Esophagus (tissue), 2 donors: ENCODE results near the gene KCNMA1. TPM values are rescaled to one million over a fixed set of nuclear protein-coding genes. Genes with fewer than 3 reads are reported as not detected.

Source experiments
- H3K27ac ChIP-seq, 2 donors: one replicate each; pipeline ENCODE4 v1.5.1; 2013; ENCODE audit warnings: low read depth in 2 of 2, mild to moderate bottlenecking in 2 of 2, inconsistent platforms in 1 of 2, low read length in 1 of 2, moderate library complexity in 1 of 2
- H3K27me3 ChIP-seq, 2 donors: one replicate each; pipeline ENCODE4 v1.6.1; 2013; ENCODE audit warnings: low read length in 2 of 2, control low read depth in 1 of 2, mild to moderate bottlenecking in 1 of 2; ENCODE audit not compliant: insufficient read depth in 2 of 2, control insufficient read depth in 1 of 2
- H3K36me3 ChIP-seq, 2 donors: one replicate each; pipeline ENCODE4 v1.6.1; 2013; ENCODE audit warnings: low read length in 1 of 2; ENCODE audit not compliant: control insufficient read depth in 2 of 2, insufficient read depth in 2 of 2
- H3K4me1 ChIP-seq, 2 donors: one replicate each; pipeline ENCODE4 v1.6.1; 2013; ENCODE audit warnings: low read length in 1 of 2; ENCODE audit not compliant: control insufficient read depth in 2 of 2, insufficient read depth in 2 of 2
- H3K4me3 ChIP-seq, 2 donors: one replicate each; pipeline ENCODE4 v1.5.1; 2013; ENCODE audit warnings: low read length in 2 of 2, mild to moderate bottlenecking in 2 of 2, low read depth in 1 of 2, moderate library complexity in 1 of 2
- H3K9me3 ChIP-seq, 2 donors: one replicate each; pipeline ENCODE4 v1.6.1; 2013; ENCODE audit warnings: mild to moderate bottlenecking in 2 of 2, low read depth in 1 of 2, low read length in 1 of 2, moderate library complexity in 1 of 2; ENCODE audit not compliant: control insufficient read depth in 2 of 2, insufficient read depth in 1 of 2
- WGBS, 2 donors: extraction: QIAGEN DNeasy Blood & Tissue Kit; methylation state at CpG; one replicate each; pipeline ENCODE4 v1.1.7; 2013; 5-methylcytosine and 5-hydroxymethylcytosine counted together
- polyA plus RNA-seq, 2 donors: library from polyadenylated mRNA; stranded (reverse); fragments of 200-250 nt; gene quantifications; one replicate each; pipeline ENCODE4 v1.2.3, GENCODE V29; 2013
- donor health status: healthy with polysubstance abuse.
- donor health status: Bipolar disorder and iron deficiency.

KCNMA1 gene
- polyA plus RNA-seq, 2 donors = 8.4 to 11.2 TPM

DNA sequence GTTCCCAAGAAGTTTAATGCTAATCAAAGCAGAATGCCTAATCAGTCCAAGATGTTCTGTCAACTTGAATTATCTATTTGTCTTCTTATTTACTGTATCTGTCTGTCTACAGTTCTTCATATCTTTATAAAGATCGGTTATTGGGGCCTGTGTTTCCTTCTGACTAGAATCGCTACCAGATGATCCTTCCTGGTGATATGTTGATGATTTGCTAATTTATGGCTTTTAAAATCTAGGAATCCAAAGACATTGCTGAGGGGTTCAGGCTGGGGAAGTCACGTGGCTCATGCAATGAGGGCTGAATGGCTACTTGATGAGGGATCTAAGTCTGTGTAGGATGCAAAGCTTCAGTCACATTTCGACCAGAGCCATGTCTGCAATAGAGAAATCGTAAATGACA lies 536.3 kb downstream of the KCNMA1 start:
- no peak overlapping the region for H3K27ac ChIP-seq
- peaks cover 0 to 1% of the 10 kb centered on the region in 2 donors for H3K9me3 ChIP-seq
- H3K4me1 ChIP-seq = peaks cover 0 to 2% of the 10 kb centered on the region in 2 donors
- H3K4me3 ChIP-seq = no peak overlapping the region
- 84 to 87% methylated on average over 5 of the region's 5 CpGs for WGBS, 2 donors
- no peaks in the 10 kb centered on the region for H3K36me3 ChIP-seq
- H3K27me3 ChIP-seq = no peaks in the 10 kb centered on the region

DNA sequence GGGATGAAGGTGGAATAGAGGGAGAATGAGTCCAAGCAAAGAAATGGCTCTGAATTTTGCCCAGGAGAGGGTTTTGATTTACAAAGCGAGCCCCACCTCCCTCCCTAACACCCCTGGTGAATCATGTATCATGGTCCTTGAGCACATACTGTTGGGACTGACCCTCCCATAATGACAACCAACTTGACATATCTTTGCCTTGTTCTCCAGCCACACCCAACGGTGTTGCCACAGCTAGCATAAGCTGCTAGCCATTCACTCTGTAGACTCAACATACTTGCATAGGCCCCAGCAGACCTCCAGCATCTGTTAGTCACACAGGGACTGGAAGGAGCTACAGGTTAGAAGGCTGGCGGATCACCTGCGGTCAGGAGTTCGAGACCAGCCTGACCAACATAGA lies 538.5 kb downstream of the KCNMA1 start:
- Histone ChIP-seq H3K27me3 (no peaks in the 10 kb centered on the region), H3K9me3 (no peaks in the 10 kb centered on the region), H3K4me3 (no peak overlapping the region), H3K36me3 (no peaks in the 10 kb centered on the region), H3K27ac (no peak overlapping the region), H3K4me1 (no peaks in the 10 kb centered on the region)
- 88 to 92% methylated on average over 5 of the region's 5 CpGs for WGBS, 2 donors

DNA sequence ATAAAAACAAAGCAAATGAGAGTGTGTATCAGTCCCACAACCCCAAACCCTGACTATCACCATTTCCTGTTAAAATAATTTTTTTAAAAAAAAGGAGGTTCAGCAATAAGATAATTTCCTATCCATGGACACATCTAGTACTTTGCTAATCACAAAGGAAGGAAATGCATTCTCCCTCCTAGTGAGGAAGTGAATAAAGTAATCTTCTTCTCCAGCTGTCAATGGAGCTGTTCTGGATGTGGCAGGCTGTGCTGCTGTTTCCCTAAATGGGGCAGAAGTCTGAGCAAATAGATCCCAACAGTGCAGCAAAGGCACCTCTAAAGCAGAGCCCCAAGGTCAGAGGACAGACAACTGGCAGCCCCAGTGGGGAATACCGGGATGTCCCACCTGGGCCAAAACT lies 540.0 kb downstream of the KCNMA1 start:
- Histone ChIP-seq H3K27ac (no peak overlapping the region), H3K27me3 (no peaks in the 10 kb centered on the region), H3K4me1 (no peaks in the 10 kb centered on the region), H3K36me3 (no peaks in the 10 kb centered on the region), H3K4me3 (no peak overlapping the region), H3K9me3 (no peaks in the 10 kb centered on the region)
- 84 to 86% methylated on average over 1 of the region's 1 CpG for WGBS, 2 donors

DNA sequence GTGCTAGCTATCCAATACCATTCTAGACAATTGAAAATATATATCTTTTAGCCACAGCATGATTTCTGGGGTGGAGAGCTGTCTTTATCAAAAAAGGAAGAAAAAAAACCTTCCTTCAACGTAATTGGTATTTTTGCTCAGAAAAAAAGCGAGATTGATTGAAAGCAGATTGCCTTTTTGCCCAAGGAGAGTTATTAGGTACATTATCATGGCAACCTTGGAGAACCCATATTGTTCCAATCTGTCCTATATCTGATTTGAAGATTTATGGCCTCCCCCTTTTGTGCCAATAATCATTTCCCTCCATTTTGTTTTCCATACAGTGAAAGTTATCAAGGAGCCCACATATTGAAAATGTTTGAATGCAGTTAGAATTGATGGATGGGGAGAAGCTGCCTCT lies 544.5 kb downstream of the KCNMA1 start:
- Histone ChIP-seq H3K4me3 (no peak overlapping the region), H3K4me1 (no peaks in the 10 kb centered on the region), H3K9me3 (no peaks in the 10 kb centered on the region), H3K27me3 (no peaks in the 10 kb centered on the region), H3K27ac (no peak overlapping the region), H3K36me3 (peaks cover 0 to 4% of the 10 kb centered on the region in 2 donors)
- 77 to 88% methylated on average over 2 of the region's 2 CpGs for WGBS, 2 donors

DNA sequence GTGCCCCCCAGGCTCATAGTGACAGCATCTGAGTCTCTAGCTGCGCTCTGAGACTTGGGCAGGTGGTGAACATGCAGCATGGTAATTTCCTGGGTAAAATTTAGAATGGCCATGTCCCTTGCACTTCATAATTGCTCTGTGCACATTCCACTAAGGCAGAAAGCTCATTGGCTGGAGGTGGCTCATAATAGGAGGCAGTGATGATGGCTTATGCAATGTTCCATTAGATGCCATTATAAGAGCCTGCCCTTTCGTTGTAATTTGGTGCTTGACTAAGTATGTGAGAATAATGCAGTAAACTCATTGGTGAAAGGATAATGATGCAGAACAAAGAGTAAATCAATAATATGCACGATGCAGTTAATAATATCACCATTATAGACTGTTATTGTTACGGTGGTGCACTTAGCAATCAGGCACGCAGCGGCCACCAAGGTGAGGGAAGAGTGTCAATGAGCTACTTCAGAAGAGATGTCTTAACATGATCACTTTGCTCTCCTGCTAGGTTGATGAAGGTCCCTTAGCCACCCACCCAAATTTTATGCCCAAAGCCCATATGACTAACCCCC lies 545.9 kb downstream of the KCNMA1 start:
- no peaks in the 10 kb centered on the region for H3K4me1 ChIP-seq
- no peaks in the 10 kb centered on the region for H3K9me3 ChIP-seq
- no peaks in the 10 kb centered on the region for H3K27me3 ChIP-seq
- no peak overlapping the region for H3K27ac ChIP-seq
- WGBS, 2 donors = 86 to 94% methylated on average over 6 of the region's 6 CpGs
- H3K4me3 ChIP-seq = no peak overlapping the region
- peaks cover 0 to 4% of the 10 kb centered on the region in 2 donors for H3K36me3 ChIP-seq

DNA sequence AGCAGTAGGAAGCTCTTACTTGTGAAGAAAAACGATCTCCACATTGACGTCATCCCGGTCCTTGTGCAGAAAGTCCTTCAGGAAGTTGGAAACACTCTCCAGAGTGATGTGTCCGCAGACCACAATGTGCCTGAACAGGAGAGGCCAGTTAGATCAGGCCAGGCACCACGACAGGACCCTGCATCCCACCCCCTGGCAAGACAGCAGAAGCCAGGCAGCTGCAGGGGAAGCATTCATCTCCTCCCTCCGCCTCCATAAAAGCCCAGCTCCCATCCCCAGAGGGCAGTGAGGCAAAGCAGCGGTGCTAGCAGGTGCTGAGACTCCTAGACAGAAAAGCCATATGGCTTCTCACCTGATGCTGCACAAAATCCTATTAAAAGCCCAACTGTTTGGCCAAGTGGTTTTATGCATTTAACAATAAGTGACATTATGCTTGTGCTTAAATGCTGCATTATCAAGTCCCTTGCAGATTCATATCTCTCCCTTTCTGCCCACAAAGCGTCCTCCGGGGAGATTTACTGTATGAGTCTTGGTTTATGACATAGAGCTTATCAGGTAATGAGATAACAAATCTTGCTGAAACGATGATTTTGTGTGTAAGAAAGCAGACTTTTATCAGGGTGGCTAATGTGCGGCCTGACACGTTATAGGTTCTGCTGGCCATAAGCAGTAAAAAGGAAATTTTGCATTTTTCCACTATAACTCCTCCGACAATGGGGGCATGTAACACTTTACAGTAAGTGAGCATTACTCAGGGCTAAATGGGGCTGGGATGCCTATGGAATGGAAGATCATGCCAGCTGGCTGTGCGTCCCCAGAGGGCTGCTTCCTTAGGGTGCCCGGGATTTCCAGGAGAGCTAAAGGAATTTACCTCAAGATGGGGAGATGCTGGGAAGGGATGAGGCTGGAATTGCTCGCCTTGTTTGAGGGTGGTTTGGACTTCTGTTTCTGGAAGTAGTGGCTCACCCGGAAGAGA lies 546.9 kb downstream of the KCNMA1 start:
- Histone ChIP-seq H3K36me3 (peaks cover 0 to 4% of the 10 kb centered on the region in 2 donors), H3K4me3 (no peak overlapping the region), H3K27me3 (no peaks in the 10 kb centered on the region), H3K4me1 (no peaks in the 10 kb centered on the region), H3K9me3 (no peaks in the 10 kb centered on the region), H3K27ac (no peak overlapping the region)
- 82 to 84% methylated on average over 17 of the region's 17 CpGs for WGBS, 2 donors

DNA sequence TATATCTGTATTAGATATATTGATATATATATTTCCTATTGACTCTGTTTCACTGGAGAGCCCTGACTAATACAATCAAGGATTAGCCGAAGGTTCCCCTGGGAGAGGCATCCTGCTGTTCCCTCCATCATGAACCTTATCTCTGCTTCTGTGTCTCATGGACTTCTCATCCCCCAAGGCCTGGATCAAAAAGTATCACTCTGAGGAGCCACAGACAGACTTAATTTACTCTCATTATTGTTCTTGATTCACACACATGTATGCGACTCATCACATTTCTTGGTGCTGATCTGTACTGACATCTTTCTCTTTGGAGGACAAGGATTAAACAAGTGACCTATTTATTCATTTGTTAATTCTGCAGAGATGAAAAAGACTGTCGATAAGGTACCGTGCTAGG lies 550.2 kb downstream of the KCNMA1 start:
- H3K4me1 ChIP-seq = no peaks in the 10 kb centered on the region
- no peaks in the 10 kb centered on the region for H3K27me3 ChIP-seq
- H3K27ac ChIP-seq = no peak overlapping the region
- no peaks in the 10 kb centered on the region for H3K9me3 ChIP-seq
- peaks cover 0 to 4% of the 10 kb centered on the region in 2 donors for H3K36me3 ChIP-seq
- H3K4me3 ChIP-seq = no peak overlapping the region
- WGBS, 2 donors = 95% methylated on average over 4 of the region's 4 CpGs

DNA sequence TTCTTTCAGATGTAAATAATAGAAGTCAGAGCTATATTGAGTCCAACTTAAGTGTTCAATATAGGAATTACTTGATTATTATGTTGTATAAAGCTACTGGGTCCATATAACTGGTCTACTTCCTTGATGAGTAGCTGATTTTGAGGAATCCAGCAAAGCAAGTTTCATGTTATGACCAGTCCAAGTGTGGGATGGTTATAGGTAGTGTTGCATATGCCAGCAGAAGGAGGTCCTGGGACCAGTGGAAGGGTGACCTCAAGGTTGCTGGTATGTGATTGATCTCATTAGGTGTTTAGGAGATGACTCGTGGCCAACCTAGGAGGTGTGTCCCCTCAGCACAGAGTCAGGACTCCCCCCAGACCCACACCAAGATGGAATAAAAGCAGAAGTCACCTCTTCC lies 551.5 kb downstream of the KCNMA1 start:
- no peaks in the 10 kb centered on the region for H3K4me1 ChIP-seq
- WGBS, 2 donors = 68 to 76% methylated on average over 1 of the region's 1 CpG
- no peak overlapping the region for H3K4me3 ChIP-seq
- no peak overlapping the region for H3K27ac ChIP-seq
- peaks cover 0 to 4% of the 10 kb centered on the region in 2 donors for H3K36me3 ChIP-seq
- no peaks in the 10 kb centered on the region for H3K27me3 ChIP-seq
- no peaks in the 10 kb centered on the region for H3K9me3 ChIP-seq

DNA sequence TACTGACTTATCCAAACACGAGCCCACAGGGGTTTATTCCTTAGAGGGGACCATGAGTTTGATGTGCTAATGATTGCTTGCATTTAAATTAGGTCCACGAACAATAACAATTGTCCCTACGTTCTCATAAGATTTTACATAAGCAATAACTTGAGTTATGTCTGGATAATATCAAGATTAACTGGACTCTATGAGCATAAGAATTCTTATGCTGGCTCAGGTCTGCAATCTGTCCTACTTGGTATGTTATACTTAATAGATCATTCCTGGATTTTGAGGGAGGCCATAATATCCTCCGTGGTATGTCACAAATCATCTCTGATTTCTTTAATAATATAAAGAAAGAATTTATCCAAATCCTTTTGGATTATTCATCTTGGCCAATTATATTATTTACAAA lies 552.3 kb downstream of the KCNMA1 start:
- peaks cover 0 to 2% of the 10 kb centered on the region in 2 donors for H3K4me1 ChIP-seq
- no peaks in the 10 kb centered on the region for H3K9me3 ChIP-seq
- 75 to 76% methylated on average over 4 of the region's 4 CpGs for WGBS, 2 donors
- H3K36me3 ChIP-seq = peaks cover 0 to 2% of the 10 kb centered on the region in 2 donors
- no peak overlapping the region for H3K27ac ChIP-seq
- H3K4me3 ChIP-seq = no peak overlapping the region
- H3K27me3 ChIP-seq = no peaks in the 10 kb centered on the region
